Measurements from ENCODE around the gene SAP30BP. TPM values are rescaled to one million over a fixed set of nuclear protein-coding genes. Genes with fewer than 3 reads are reported as not detected.

SAP30BP gene
- total and polyA plus RNA-seq, 2 experiments from 2014 or later = 44.9 to 97.9 TPM

- peaks cover 10% of the 10 kb centered on the region for H3K27me3 Mint-ChIP-seq (ENCODE audit: insufficient read depth, low read depth, poor library complexity)
- no peak overlapping the region for H3K4me3 Mint-ChIP-seq
- H3K4me1 Mint-ChIP-seq = no peaks in the 10 kb centered on the region
- no peak overlapping the region for H2AFZ ChIP-seq
- no peaks in the 10 kb centered on the region for H3K36me3 Mint-ChIP-seq (ENCODE audit: low read depth)
- H3F3A ChIP-seq (replicated peaks; ENCODE audit: low read depth) = no peaks in the 10 kb centered on the region
- no peak overlapping the region for H3K4me3 ChIP-seq
- no peaks in the 10 kb centered on the region for H3K9me2 ChIP-seq (ENCODE audit: insufficient read depth)
- DNase-seq (ENCODE audit: low spot score) = no peak
- TF ChIP-seq, protein P1, sequence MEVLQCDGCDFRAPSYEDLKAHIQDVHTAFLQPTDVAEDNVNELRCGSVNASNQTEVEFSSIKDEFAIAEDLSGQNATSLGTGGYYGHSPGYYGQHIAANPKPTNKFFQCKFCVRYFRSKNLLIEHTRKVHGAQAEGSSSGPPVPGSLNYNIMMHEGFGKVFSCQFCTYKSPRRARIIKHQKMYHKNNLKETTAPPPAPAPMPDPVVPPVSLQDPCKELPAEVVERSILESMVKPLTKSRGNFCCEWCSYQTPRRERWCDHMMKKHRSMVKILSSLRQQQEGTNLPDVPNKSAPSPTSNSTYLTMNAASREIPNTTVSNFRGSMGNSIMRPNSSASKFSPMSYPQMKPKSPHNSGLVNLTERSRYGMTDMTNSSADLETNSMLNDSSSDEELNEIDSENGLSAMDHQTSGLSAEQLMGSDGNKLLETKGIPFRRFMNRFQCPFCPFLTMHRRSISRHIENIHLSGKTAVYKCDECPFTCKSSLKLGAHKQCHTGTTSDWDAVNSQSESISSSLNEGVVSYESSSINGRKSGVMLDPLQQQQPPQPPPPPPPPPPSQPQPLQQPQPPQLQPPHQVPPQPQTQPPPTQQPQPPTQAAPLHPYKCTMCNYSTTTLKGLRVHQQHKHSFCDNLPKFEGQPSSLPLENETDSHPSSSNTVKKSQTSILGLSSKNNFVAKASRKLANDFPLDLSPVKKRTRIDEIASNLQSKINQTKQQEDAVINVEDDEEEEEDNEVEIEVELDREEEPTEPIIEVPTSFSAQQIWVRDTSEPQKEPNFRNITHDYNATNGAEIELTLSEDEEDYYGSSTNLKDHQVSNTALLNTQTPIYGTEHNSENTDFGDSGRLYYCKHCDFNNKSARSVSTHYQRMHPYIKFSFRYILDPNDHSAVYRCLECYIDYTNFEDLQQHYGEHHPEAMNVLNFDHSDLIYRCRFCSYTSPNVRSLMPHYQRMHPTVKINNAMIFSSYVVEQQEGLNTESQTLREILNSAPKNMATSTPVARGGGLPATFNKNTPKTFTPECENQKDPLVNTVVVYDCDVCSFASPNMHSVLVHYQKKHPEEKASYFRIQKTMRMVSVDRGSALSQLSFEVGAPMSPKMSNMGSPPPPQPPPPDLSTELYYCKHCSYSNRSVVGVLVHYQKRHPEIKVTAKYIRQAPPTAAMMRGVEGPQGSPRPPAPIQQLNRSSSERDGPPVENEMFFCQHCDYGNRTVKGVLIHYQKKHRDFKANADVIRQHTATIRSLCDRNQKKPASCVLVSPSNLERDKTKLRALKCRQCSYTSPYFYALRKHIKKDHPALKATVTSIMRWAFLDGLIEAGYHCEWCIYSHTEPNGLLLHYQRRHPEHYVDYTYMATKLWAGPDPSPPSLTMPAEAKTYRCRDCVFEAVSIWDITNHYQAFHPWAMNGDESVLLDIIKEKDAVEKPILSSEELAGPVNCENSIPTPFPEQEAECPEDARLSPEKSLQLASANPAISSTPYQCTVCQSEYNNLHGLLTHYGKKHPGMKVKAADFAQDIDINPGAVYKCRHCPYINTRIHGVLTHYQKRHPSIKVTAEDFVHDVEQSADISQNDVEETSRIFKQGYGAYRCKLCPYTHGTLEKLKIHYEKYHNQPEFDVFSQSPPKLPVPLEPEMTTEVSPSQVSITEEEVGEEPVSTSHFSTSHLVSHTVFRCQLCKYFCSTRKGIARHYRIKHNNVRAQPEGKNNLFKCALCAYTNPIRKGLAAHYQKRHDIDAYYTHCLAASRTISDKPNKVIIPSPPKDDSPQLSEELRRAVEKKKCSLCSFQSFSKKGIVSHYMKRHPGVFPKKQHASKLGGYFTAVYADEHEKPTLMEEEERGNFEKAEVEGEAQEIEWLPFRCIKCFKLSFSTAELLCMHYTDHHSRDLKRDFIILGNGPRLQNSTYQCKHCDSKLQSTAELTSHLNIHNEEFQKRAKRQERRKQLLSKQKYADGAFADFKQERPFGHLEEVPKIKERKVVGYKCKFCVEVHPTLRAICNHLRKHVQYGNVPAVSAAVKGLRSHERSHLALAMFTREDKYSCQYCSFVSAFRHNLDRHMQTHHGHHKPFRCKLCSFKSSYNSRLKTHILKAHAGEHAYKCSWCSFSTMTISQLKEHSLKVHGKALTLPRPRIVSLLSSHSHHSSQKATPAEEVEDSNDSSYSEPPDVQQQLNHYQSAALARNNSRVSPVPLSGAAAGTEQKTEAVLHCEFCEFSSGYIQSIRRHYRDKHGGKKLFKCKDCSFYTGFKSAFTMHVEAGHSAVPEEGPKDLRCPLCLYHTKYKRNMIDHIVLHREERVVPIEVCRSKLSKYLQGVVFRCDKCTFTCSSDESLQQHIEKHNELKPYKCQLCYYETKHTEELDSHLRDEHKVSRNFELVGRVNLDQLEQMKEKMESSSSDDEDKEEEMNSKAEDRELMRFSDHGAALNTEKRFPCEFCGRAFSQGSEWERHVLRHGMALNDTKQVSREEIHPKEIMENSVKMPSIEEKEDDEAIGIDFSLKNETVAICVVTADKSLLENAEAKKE (CRISPR knock-in tag; IDR thresholded peaks at IDR 0.05) = no peak
- TF ChIP-seq EZH2phosphoT487 (IDR thresholded peaks at IDR 0.05; ENCODE audit: unreplicated experiment) = no peak
- no peak for TF ChIP-seq ZNF114 (CRISPR knock-in tag; IDR thresholded peaks at IDR 0.05)
- TF ChIP-seq POLR2AphosphoS5 (IDR thresholded peaks at IDR 0.05; ENCODE audit: low read depth) = no peak
- no peak for TF ChIP-seq EZH2 (IDR thresholded peaks at IDR 0.05; ENCODE audit: low read depth, unreplicated experiment)
- TF ChIP-seq CREB1 (CRISPR knock-in tag; IDR thresholded peaks at IDR 0.05; ENCODE audit: low read depth) = no peak
- no peak for TF ChIP-seq STAT1 (IDR thresholded peaks at IDR 0.05; ENCODE audit: unreplicated experiment)
- no peak for TF ChIP-seq NANOG (IDR thresholded peaks at IDR 0.05; ENCODE audit: borderline replicate concordance)
- TF ChIP-seq ZNF331 (CRISPR knock-in tag; IDR thresholded peaks at IDR 0.05; ENCODE audit: low read depth) = no peak
- TF ChIP-seq ETS1 (IDR thresholded peaks at IDR 0.05) = no peak
- no peak for TF ChIP-seq REST (IDR thresholded peaks at IDR 0.05; ENCODE audit: unreplicated experiment)
- TF ChIP-seq CTCF (conservative IDR thresholded peaks at IDR 0.05; ENCODE audit: low read depth in 2 of 2) = no peak
- TF ChIP-seq JUNB (IDR thresholded peaks at IDR 0.05; ENCODE audit: unreplicated experiment) = no peak
- H4K20me1 ChIP-seq (replicated peaks; ENCODE audit: insufficient read depth) = no peaks in the 10 kb centered on the region
- no peak overlapping the region for H3K27ac ChIP-seq (ENCODE audit: low read depth)
- no peaks in the 10 kb centered on the region for H3K4me1 ChIP-seq (ENCODE audit: insufficient read depth)
- no peaks in the 10 kb centered on the region for H3K9me3 Mint-ChIP-seq
- no peak overlapping the region for H3K27ac Mint-ChIP-seq
- H3K27me3 ChIP-seq (ENCODE audit: insufficient read depth) = no peaks in the 10 kb centered on the region
- no peak overlapping the region for H3K4me2 ChIP-seq
- no peaks in the 10 kb centered on the region for H3K79me2 ChIP-seq (replicated peaks; ENCODE audit: insufficient read depth)
- ATAC-seq = no peak
- no peaks in the 10 kb centered on the region for H3K36me3 ChIP-seq (ENCODE audit: insufficient read depth)
These were observed 76.6 kb downstream of the SAP30BP start for GRCh38 chr17:75743625-75744206.

Measured in GM23338 (cell line).